Effector memory CD4-positive, alpha-beta T cell (primary cell): ENCODE measurements around the gene PDGFB.

Source experiments
- DNase-seq, 3 donors: peaks; one replicate each; pipeline ENCODE4 v3.0.0-alpha.2; 2020
- H3K27ac ChIP-seq: 2 replicates; pipeline ENCODE4 v1.7.0; 2013; ENCODE audit warnings: mild to moderate bottlenecking, low read length, moderate library complexity; ENCODE audit not compliant: insufficient read depth, poor library complexity, severe bottlenecking
- H3K27me3 ChIP-seq: replicated peaks from 2 replicates; pipeline ENCODE4 v1.7.0; 2013; ENCODE audit warnings: mild to moderate bottlenecking, low read length; ENCODE audit not compliant: insufficient read depth, control insufficient read depth, poor library complexity, severe bottlenecking
- H3K36me3 ChIP-seq: 2 replicates; pipeline ENCODE4 v1.7.0; 2013; ENCODE audit warnings: mild to moderate bottlenecking, low read length, moderate library complexity; ENCODE audit not compliant: control insufficient read depth, insufficient read depth
- H3K4me1 ChIP-seq: 2 replicates; pipeline ENCODE4 v1.7.0; 2013; ENCODE audit warnings: low read length, mild to moderate bottlenecking; ENCODE audit not compliant: control insufficient read depth, insufficient read depth, poor library complexity, severe bottlenecking
- H3K4me3 ChIP-seq: 2 replicates; pipeline ENCODE4 v1.7.0; 2013; ENCODE audit warnings: low read length, low read depth, mild to moderate bottlenecking; ENCODE audit not compliant: insufficient read depth, poor library complexity, severe bottlenecking
- H3K9me3 ChIP-seq: 2 replicates; pipeline ENCODE4 v1.7.0; 2013; ENCODE audit warnings: mild to moderate bottlenecking, low read length, moderate library complexity; ENCODE audit not compliant: control insufficient read depth

The PDGFB gene

GRCh38 chr22:39234472-39234787, 10.4 kb downstream of the PDGFB start:
- Histone ChIP-seq H3K9me3 (no peaks in the 10 kb centered on the region), H3K27me3 (peaks cover 5% of the 10 kb centered on the region), H3K27ac (no peak overlapping the region), H3K36me3 (peaks cover 14% of the 10 kb centered on the region), H3K4me1 (peaks cover 41% of the 10 kb centered on the region), H3K4me3 (no peak overlapping the region)
- DNase-seq = no peak

GRCh38 chr22:39233710-39234471, 10.9 kb downstream of the PDGFB start:
- H3K4me3 ChIP-seq = no peak overlapping the region
- H3K27me3 ChIP-seq = peaks cover 5% of the 10 kb centered on the region

DNA sequence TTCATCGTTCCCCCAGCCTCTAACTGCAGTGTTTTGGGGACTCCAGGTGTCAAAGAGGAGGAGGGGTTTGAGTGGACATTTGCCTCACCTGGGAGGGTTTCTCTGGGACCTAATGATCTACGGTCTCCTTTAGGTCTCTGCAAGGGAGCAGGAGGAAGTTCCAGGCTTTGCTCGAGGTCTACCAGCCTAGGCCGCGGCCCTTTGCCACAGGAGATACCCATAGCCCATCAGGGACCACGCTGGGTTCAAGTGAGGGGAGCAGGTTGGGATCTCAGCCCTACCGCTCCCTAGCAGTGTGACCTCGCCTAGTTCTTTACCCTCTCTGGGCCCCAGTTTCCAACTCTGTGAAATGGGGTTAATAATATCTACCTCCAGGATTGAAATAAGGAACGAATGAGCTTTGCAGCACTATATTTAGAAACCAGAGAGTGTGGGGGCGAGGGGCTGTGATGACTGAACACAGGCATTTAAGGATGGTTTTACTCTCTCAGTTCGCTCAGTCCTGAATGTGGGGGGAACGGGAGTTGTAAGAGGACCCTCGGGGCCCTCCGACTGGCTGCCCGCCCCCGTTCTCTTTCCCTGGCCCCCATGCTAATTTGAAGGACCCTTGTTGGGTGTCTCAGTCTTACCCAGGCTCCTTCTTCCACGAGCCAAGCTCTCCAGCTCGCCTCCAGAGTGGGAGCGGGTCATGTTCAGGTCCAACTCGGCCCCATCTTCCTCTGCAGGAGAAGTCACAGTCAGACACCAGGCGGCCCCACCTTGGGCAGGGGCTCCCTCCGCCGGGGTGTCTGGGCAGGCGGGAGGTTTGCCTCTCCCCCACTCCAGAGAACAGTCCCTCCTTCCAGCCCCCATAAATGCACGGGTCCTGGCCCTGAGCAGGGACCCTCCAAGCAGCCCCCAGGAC, 11.7 kb downstream of the PDGFB start:
- no peak for DNase-seq
- H3K9me3 ChIP-seq = no peaks in the 10 kb centered on the region
- no peak overlapping the region for H3K4me3 ChIP-seq
- H3K27me3 ChIP-seq = peaks cover 5% of the 10 kb centered on the region
- H3K4me1 ChIP-seq = peaks cover 34% of the 10 kb centered on the region
- no peak overlapping the region for H3K27ac ChIP-seq
- peaks cover 18% of the 10 kb centered on the region for H3K36me3 ChIP-seq

More at GRCh38 chr22:39233710-39234471, 10.9 kb downstream of the PDGFB start:
- no peak for DNase-seq
- Histone ChIP-seq H3K4me1 (peaks cover 36% of the 10 kb centered on the region), H3K27ac (no peak overlapping the region), H3K9me3 (no peaks in the 10 kb centered on the region), H3K36me3 (peaks cover 18% of the 10 kb centered on the region)

DNA sequence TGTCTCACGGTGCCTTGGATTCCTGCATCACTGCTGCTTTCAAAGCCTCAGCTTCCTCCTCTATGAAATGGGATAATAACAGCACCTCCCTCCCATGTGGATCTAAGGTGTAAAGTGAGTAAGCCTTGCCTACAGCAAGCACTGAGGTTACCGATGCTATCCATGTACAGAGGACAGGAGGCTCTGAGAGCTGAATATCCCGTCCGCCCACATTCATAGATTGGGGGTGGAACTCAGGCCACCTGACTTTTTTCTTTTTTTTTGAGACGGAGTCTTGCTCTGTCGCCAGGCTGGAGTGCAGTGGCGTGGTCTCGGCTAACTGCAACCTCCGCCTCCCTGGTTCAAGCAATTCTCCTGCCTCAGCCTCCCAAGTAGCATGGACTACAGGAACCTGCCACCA, 12.5 kb downstream of the PDGFB start:
- peaks cover 5% of the 10 kb centered on the region for H3K27me3 ChIP-seq
- H3K9me3 ChIP-seq = no peaks in the 10 kb centered on the region
- peaks cover 18% of the 10 kb centered on the region for H3K36me3 ChIP-seq
- no peak overlapping the region for H3K27ac ChIP-seq
- no peak for DNase-seq
- peaks cover 26% of the 10 kb centered on the region for H3K4me1 ChIP-seq
- H3K4me3 ChIP-seq = no peak overlapping the region

DNA sequence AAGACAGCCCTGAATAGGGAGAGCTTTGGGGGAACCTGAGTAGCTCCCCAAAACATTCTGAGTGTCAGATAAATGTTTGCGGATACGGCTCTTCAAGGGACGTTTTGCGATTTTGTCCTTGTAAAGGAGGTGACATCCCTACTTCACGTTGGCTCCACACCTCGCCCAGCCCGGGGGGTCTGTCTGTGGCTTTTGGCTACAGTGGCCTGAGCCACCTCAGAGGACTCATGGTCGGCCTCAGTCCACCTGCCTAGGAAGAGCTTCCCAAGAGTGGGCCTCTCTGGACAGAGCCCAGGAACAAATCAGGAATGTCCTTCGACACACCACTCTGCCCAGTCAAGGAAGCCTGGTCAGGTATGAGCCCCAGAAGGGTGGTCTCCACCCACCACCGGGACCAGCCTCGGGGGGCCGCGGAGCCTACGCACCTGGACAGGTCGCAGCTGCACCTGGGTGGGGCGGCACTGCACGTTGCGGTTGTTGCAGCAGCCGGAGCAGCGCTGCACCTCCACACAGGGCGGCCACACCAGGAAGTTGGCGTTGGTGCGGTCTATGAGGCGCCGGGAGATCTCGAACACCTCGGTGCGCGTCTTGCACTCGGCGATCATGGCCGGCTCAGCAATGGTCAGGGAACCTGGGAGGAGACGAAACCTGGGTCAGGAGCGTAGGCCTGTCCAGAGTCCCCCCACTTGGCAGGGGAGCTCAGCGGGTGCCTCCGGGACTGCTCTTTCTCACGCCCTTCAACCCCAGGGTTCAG, 13.4 kb downstream of the PDGFB start:
- no peak overlapping the region for H3K4me3 ChIP-seq
- no peak for DNase-seq
- no peaks in the 10 kb centered on the region for H3K9me3 ChIP-seq
- peaks cover 5% of the 10 kb centered on the region for H3K27me3 ChIP-seq
- no peak overlapping the region for H3K27ac ChIP-seq
- H3K36me3 ChIP-seq = peaks cover 18% of the 10 kb centered on the region
- peaks cover 18% of the 10 kb centered on the region for H3K4me1 ChIP-seq

GRCh38 chr22:39230261-39231196, 14.3 kb downstream of the PDGFB start:
- H3K4me1 ChIP-seq = peaks cover 10% of the 10 kb centered on the region
- no peak overlapping the region for H3K4me3 ChIP-seq
- DNase-seq = no peak
- no peaks in the 10 kb centered on the region for H3K9me3 ChIP-seq
- peaks cover 5% of the 10 kb centered on the region for H3K27me3 ChIP-seq
- peaks cover 24% of the 10 kb centered on the region for H3K36me3 ChIP-seq
- H3K27ac ChIP-seq = no peak overlapping the region

DNA sequence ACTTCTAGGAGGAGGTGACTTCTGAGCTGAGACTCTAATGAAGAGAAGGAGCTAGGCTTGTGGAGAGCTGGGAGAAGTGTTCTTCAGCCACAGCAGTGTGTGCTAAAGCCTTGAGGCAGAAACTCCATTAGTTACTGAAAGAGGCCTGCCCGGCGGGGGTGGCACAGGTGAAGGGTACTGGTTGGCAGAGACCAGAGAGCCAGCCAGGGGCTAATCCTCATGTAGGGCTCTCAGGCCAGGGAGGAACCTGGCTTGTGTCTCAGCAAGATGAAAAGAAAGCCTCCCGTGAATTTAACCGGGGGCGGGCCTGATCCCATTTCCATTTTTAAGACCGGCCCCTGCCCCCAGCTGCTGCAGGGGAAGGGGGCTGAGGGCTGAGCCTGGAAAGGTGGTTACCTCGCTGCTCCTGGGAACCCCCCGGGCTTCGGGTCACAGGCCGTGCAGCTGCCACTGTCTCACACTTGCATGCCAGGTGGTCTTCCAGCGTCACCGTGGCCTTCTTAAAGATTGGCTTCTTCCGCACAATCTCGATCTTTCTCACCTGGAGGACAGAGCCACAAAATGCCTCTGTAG, 15.0 kb downstream of the PDGFB start:
- H3K4me3 ChIP-seq = no peak overlapping the region
- no peak overlapping the region for H3K27ac ChIP-seq
- H3K9me3 ChIP-seq = no peaks in the 10 kb centered on the region
- no peak for DNase-seq
- H3K27me3 ChIP-seq = peaks cover 5% of the 10 kb centered on the region
- H3K36me3 ChIP-seq = peaks cover 31% of the 10 kb centered on the region
- H3K4me1 ChIP-seq = peaks cover 2% of the 10 kb centered on the region

- Histone ChIP-seq H3K9me3 (no peaks in the 10 kb centered on the region), H3K4me3 (no peak overlapping the region), H3K27ac (no peak overlapping the region), H3K36me3 (peaks cover 35% of the 10 kb centered on the region), H3K4me1 (no peaks in the 10 kb centered on the region), H3K27me3 (peaks cover 2% of the 10 kb centered on the region)
- DNase-seq = no peak
Measured at GRCh38 chr22:39229075-39229474, 15.7 kb downstream of the PDGFB start.
